AG10803 (cell line): ENCODE data around the gene USP36.
A peak's percentile ranks its signal among the peaks of the same experiment; 100 is the strongest.

Source experiments
- DNase-seq: peaks from one replicate; pipeline ENCODE4 v3.0.0; 2010; ENCODE audit warnings: low read depth
- H3K4me3 ChIP-seq: 2 replicates; pipeline ENCODE4 v1.5.1; 2011; ENCODE audit warnings: mild to moderate bottlenecking, low read length, control low read depth
- CTCF ChIP-seq: conservative IDR thresholded peaks from 2 replicates; pipeline ENCODE4 v1.5.1; 2011; ENCODE audit warnings: mild to moderate bottlenecking, low read length, control low read depth, inconsistent platforms

Gene USP36

GRCh38 chr17:78802459-78802858, 38.2 kb downstream of the USP36 start:
- no peak overlapping the region for H3K4me3 ChIP-seq
- DNase-seq = no peak
- no peak for TF ChIP-seq CTCF

- TF ChIP-seq CTCF = no peak
- no peak overlapping the region for H3K4me3 ChIP-seq
- no peak for DNase-seq
Measured at GRCh38 chr17:78802008-78802407, 38.6 kb downstream of the USP36 start.

GRCh38 chr17:78800132-78800931, 40.3 kb downstream of the USP36 start:
- TF ChIP-seq CTCF = no peak
- no peak for DNase-seq
- no peak overlapping the region for H3K4me3 ChIP-seq

- DNase-seq = peak; percentile 26
- TF ChIP-seq CTCF = peak; percentile 52
- H3K4me3 ChIP-seq = no peak overlapping the region
Measured at GRCh38 chr17:78798695-78799559, 41.7 kb downstream of the USP36 start.

- no peak overlapping the region for H3K4me3 ChIP-seq
- DNase-seq = no peak
- TF ChIP-seq CTCF = no peak
Measured at GRCh38 chr17:78797691-78798585, 42.7 kb downstream of the USP36 start.

GRCh38 chr17:78797213-78797612, 43.4 kb downstream of the USP36 start:
- H3K4me3 ChIP-seq = no peak overlapping the region
- no peak for TF ChIP-seq CTCF
- no peak for DNase-seq
